Suprapubic skin (tissue), 4 donors: ENCODE results near the gene ADGRE1.

Experiments
- EP300 ChIP-seq: sonication (generic); formaldehyde crosslinking; IDR thresholded peaks from one replicate; pipeline ENCODE4 v1.6.1; 2017; ENCODE audit warnings: antibody characterized with exemption
- POLR2A ChIP-seq, 2 donors: fragments of 450-650 bp; IDR thresholded peaks; one replicate each; pipeline ENCODE4 v1.6.1; 2017; ENCODE audit warnings: antibody characterized with exemption in 2 of 2, mild to moderate bottlenecking in 2 of 2, moderate library complexity in 2 of 2
- POLR2AphosphoS5 ChIP-seq, 3 donors: sonication (generic); formaldehyde crosslinking; IDR thresholded peaks; one replicate each; pipeline ENCODE4 v1.6.1; 2017; ENCODE audit warnings: antibody characterized with exemption in 3 of 3
- TF ChIP-seq, protein P1 (sequence below), 2 donors: fragments of 200-600 bp in 1 of 2; fragments of 450-650 bp in 1 of 2; sonication (generic) in 1 of 2; IDR thresholded peaks; one replicate each; pipeline ENCODE4 v1.5.1; 2016 to 2019; ENCODE audit warnings: antibody characterized with exemption in 2 of 2, mild to moderate bottlenecking in 1 of 2, moderate library complexity in 1 of 2

DNA sequence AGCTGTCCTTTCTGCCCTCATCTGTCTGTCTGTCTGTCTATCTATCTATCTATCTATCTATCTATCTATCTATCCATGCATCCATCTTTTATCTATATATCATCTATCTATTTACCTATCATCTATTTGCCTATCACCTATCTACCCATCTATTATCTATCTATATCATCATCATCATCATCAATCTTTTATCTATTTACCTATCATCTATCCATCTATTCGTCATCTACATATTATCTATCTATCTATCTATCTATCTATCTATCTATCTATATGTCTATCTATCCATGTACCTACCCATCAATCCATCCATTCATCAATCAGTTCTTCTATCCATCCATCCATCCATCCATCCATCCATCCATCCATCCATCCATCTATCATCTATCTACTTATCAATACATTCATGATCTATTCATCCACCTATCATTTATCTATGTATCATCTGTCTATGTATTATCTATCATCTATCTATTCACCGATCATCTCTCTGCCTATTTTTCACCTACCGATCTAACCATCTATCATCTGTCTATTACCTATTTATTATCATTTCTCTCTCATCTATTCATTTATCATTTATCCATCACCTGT lies 49.2 kb upstream of the ADGRE1 start:
- TF ChIP-seq, protein P1, sequence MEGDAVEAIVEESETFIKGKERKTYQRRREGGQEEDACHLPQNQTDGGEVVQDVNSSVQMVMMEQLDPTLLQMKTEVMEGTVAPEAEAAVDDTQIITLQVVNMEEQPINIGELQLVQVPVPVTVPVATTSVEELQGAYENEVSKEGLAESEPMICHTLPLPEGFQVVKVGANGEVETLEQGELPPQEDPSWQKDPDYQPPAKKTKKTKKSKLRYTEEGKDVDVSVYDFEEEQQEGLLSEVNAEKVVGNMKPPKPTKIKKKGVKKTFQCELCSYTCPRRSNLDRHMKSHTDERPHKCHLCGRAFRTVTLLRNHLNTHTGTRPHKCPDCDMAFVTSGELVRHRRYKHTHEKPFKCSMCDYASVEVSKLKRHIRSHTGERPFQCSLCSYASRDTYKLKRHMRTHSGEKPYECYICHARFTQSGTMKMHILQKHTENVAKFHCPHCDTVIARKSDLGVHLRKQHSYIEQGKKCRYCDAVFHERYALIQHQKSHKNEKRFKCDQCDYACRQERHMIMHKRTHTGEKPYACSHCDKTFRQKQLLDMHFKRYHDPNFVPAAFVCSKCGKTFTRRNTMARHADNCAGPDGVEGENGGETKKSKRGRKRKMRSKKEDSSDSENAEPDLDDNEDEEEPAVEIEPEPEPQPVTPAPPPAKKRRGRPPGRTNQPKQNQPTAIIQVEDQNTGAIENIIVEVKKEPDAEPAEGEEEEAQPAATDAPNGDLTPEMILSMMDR (IDR thresholded peaks at IDR 0.05), result no peak
- no peak for TF ChIP-seq POLR2AphosphoS5 (IDR thresholded peaks at IDR 0.05)
- TF ChIP-seq EP300, result no peak
- TF ChIP-seq POLR2A (IDR thresholded peaks at IDR 0.05), result no peak
